ENCODE results near the gene SNCA.

The SNCA gene

DNA sequence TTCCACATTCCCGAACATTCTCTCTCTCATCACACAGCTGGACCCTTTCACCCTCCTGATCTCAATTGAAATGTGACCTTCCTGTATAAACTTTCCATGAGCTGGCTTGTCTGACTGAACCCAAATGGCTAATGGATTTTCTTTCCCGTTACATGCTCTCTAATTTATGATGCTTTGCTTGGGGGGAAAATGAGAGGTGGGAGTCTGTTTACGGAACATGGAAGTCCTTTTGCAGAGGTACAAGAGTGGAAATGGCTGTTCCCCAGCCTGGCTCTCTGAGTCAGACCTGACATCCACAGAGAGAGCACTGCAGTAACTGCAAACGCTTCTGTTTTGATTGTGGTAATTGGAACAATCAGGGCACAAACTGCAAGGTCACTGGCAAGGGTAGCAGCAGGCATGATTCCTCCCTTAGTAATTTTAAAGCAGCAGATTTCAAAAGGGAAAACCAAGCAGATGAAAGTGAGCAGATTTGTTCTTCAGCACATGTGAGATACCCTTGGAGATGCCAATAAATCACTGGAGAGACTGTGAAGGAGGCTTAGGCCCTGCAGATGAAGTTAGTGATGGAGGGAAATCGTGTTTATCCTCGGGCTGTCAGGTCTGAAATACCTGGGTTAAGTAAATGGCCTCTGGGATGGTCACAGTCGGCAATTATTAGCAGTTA, 83.9 kb downstream of the SNCA start:
- no peak for DNase-seq

DNA sequence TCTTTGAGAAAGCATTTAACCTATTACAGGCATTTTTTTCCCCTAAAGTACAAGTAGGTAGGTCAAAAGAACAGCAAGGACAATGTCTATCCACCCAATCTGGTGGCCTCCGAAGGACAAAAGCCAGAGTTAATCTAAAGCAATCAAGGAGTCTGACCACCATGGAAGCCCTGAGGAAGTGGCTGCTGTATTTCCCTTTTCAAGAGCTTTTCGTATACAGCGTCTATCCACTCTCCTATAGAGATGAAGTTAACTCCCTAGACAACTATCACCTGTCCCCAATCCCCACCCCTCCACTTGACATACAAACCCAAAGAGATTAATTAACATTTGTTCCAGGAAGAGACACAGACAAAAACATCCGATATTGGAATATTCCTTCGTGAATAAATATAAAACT, 85.5 kb downstream of the SNCA start:
- no peak for DNase-seq

- no peak for DNase-seq
Observed at GRCh38 chr4:89746377-89746776, 90.6 kb downstream of the SNCA start.

- DNase-seq: no peak
Observed at GRCh38 chr4:89745708-89746107, 91.3 kb downstream of the SNCA start.

- DNase-seq: no peak
Observed at GRCh38 chr4:89744914-89745313, 92.0 kb downstream of the SNCA start.

GRCh38 chr4:89741768-89742167, 95.2 kb downstream of the SNCA start:
- DNase-seq: no peak

- no peak for DNase-seq
Observed at GRCh38 chr4:89739311-89739988, 97.5 kb downstream of the SNCA start.

DNA sequence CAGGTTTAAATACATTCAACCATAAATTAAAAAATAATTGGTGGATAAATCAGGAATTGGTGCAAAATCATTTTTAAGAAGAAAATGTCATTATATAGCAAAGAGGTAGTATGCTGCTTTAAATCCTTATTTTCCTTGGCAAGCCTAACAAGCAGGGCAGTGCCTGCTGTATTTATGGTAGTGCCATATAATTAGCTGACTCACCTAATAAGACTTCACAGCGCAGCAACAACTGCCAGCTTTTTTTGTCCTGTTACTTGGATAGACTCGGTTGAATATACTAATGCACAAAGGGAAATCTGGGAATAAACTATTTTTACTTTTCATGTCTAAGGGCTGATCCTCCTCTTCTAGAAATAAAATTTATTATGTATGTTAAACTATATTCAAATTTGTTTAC, 99.1 kb downstream of the SNCA start:
- no peak for DNase-seq

DNA sequence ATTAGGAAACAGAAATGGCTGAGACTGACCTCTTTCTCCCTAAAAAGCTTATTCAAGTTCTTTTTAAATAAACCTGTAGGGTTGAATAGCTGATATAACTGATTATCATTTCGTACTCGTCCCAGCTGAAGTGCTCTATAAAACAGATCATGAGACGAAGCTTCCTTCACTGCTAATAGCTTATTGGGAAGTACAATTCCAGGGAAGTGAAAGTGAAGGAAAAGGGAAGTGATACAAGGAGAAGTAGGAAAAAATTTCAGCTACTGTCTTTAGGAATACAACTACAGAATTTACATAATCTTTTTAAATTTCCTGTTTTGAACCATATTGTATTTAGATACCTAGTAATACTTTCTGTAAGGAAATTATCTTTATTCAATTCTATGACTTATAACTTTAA, 103.0 kb downstream of the SNCA start:
- DNase-seq: no peak

DNA sequence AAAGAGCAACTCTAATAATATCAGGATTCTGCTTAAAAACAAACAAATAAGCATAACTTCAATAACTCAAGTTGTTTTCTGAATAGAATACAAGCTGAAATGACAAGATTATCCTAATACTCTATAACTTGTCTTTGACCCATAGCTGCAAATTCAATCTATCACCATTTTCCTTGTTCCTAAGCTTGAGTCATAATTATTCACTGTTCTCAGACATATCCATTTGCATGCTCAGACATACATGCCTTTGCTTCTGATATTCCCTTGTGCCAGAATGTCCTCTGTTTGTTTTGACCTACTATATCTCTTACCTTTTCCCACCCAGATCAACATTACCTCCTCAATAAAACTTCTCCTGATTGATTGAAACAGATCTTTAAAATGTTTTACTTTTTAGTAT, 109.7 kb downstream of the SNCA start:
- no peak for DNase-seq

DNA sequence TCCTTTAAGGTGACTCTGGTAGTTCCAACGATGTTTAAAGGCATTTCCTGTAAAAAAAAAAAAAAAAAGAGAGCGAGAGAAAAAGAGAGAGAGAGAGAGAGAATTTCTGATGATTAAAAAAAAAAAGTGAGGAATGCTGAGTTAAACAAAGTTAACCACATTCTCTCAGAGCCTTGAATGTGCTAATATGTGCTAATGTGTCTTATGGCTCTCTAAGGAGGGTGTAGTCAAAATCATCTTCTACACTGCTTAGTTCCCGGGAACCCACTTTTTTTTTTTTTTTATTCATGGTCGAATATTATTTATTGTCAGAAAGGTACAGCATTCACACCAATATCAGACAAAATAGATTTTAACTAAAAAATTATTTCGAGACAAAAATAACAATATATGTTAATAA, 111.7 kb downstream of the SNCA start:
- DNase-seq: no peak

DNA sequence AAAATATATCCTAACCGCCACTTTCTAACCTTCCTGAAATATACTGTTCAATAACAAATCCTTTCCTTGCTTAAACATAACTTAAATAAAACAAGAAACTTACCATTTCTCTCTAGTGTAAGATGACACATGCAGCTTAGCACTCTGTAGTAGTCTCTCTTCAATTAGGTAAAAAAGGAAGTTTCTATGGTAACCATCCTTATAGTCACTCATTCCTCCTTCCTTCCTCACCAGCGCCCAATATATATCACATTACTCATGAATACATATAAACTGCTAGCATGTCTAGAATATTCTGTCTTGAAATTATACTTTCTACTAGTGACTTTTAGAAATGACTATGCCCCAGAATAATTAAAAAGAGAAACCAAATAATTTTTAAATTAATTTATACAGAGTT, 112.2 kb downstream of the SNCA start:
- no peak for DNase-seq

- no peak for DNase-seq
Observed at GRCh38 chr4:89723096-89723495, 113.9 kb downstream of the SNCA start.

DNA sequence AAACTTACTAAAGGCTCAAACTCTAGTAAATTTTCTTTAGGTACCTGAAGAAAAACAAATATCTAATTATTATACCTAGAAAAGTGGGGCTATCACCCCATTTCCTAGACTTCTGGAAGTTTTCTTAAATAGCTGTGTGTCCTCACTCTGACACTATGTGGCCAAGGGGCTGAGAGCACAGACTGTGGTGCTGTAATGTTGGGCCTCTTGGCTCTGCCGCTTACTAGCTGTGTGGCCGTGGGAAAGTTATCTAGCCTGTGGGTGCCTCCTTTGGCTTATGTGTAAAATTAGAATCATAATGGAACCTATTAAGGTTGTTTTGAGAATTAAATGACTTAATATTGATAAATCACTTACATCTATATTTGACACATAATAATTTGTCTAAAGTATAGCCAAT, 114.4 kb downstream of the SNCA start:
- no peak for DNase-seq

GRCh38 chr4:89720981-89721380, 116.0 kb downstream of the SNCA start:
- DNase-seq: no peak

GRCh38 chr4:89719536-89720090, 117.3 kb downstream of the SNCA start:
- DNase-seq: no peak

- DNase-seq: no peak
Observed at GRCh38 chr4:89716893-89717292, 120.1 kb downstream of the SNCA start.

- DNase-seq: no peak
Observed at GRCh38 chr4:89715631-89716030, 121.3 kb downstream of the SNCA start.

DNA sequence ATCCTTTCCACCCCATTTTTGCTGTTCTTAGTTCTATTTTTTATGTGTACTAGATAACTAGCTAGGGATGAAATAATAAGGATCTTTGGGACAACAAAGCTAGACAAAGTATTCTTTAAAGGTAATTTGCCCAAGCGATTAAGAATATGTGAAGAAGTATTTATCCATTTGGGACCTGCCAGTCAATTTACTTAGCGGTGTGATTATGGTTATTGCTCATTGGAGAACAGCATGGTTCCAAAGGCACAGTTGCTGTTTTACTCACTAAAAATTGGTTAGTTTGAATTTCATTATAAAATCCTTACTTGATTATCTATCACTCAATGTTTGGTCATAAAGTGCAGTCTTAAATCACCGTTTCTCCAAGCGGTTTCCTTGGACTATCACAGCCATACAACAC, 124.1 kb downstream of the SNCA start:
- DNase-seq: no peak

DNA sequence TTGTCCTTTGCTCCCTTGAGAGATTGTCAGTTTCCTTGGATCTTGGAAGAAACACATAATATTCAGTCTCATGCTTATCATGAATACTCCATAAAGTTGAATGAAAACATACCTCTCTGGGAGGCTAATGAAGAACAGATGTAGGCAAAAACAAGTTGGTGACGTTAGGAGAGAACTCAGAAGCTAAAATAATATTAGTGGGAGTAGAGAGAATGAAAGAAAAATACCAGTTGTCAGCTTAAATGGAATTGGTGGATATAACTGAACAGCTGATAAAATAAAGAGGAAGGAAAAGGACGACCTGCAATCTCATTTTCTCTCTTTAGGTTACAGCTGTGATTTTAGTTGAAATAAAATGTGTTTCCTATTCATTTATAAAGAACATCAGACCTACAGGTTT, 124.8 kb downstream of the SNCA start:
- no peak for DNase-seq

GRCh38 chr4:89708903-89709421, 128.0 kb downstream of the SNCA start:
- DNase-seq: no peak

DNA sequence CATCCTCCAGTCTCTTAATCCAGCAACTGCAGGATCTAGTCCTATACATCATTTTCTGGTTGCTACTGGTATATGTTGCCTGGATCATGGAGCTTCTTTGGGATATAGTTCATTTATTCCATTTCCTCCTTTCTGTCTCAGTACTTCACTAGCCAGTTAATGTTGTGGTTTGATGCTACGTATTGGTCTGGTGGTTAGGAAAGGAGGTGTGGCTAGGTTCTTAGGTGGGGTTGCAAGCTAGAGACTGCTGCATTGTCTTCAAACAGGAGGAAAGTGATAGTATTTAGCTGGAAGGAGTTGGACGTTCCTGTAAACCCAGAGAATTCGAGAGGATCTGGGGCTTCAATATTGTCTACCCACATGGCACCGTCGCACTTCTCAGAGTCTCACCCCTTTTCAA, 129.5 kb downstream of the SNCA start:
- DNase-seq: no peak

DNA sequence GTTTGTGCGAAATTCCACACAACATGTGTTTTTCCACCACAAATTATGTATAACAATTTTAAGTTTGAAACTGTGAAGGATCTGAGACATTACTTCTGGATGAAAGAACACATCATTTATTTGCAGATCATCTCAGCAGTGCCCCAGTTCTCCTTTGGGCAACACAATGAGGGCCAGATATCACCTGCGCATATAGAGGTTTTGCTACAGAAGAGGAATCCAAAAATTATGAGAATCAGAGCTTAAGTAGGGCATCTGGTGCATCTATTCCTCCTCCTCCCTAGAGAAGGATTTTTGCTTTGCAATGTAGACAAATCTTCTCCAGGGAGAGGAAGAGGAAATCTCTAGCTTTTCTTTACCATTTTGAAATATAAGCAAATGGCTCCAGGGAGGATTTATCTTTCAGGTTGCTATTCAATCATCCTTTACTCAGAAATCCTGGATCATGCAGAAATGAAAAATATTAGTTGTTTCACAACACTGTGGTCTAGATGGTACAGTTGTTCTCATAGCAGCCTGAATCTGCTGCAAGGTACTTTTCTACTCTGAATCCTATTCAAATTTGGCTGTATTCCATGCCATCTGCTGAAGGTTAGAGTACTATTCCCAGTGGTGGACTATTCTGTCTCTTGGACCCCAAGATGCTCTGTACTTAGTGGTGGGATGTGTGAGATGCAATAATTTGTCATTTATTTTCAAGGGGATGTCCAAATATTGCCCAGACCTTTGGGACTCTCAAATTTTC, 132.1 kb downstream of the SNCA start:
- no peak for DNase-seq
